Lower leg skin (tissue), 4 donors: ENCODE measurements around the gene PPP1R13B. TPM values are rescaled to one million over a fixed set of nuclear protein-coding genes. Genes with fewer than 3 reads are reported as not detected.

Source experiments
- DNase-seq, 2 donors: peaks; one replicate each; pipeline ENCODE4 v3.0.0-alpha.2; 2019; ENCODE audit warnings: low spot score in 2 of 2
- H3K4me3 ChIP-seq: fragments of 200-600 bp; sonication (generic); 2 replicates; pipeline ENCODE4 v1.5.1; 2017; ENCODE audit warnings: mild to moderate bottlenecking, low read depth; ENCODE audit not compliant: poor library complexity, severe bottlenecking
- CTCF ChIP-seq, 3 donors: fragments of 450-650 bp; IDR thresholded peaks; one replicate each; pipeline ENCODE4 v1.5.1; 2016; ENCODE audit warnings: antibody characterized with exemption in 3 of 3, mild to moderate bottlenecking in 3 of 3, moderate library complexity in 2 of 3
- POLR2A ChIP-seq, 2 donors: fragments of 450-650 bp; IDR thresholded peaks; one replicate each; pipeline ENCODE4 v1.6.1; 2016 to 2017; ENCODE audit warnings: antibody characterized with exemption in 2 of 2, mild to moderate bottlenecking in 1 of 2, moderate library complexity in 1 of 2
- WGBS, 2 donors: methylation state at CpG; one replicate each; pipeline ENCODE4 v1.1.5; 2018; 5-methylcytosine and 5-hydroxymethylcytosine counted together
- intact Hi-C: fragments of 100-400 bp; cut with DNase I; formaldehyde crosslinking; loops from one replicate; pipeline ENCODE4 v1.15.0; 2023; ENCODE audit warnings: low total_unique reads
- total RNA-seq, 4 donors: library from RNA; depleted of rRNA; stranded (reverse); fragments of >200 nt; gene quantifications; one replicate each; pipeline ENCODE4 v1.1.0, GENCODE V29; 2016

Gene PPP1R13B
- total RNA-seq, 4 donors from 2014 or later: 28.9 to 55.8 (median 41.5) TPM

GRCh38 chr14:103836976-103837725 is 10.2 kb downstream of the PPP1R13B start:
- no peak overlapping the region for H3K4me3 ChIP-seq
- TF ChIP-seq POLR2A (IDR thresholded peaks at IDR 0.05) (no peak), CTCF (IDR thresholded peaks at IDR 0.05) (no peak)
- WGBS, 2 donors: 52 to 61% methylated on average over 6 of the region's 6 CpGs
- DNase-seq: peak in 1 of 2 donors; percentile 74
- intact Hi-C loops: no loop called here

GRCh38 chr14:103834956-103835355 is 12.4 kb downstream of the PPP1R13B start:
- no peak for DNase-seq
- no peak overlapping the region for H3K4me3 ChIP-seq
- TF ChIP-seq POLR2A (IDR thresholded peaks at IDR 0.05) (no peak), CTCF (IDR thresholded peaks at IDR 0.05) (no peak)
- WGBS, 2 donors: 97 to 100% methylated on average over 2 of the region's 2 CpGs
- intact Hi-C loops: no loop called here

GRCh38 chr14:103833711-103834110 is 13.7 kb downstream of the PPP1R13B start:
- intact Hi-C loops: no loop called here
- TF ChIP-seq CTCF (IDR thresholded peaks at IDR 0.05): no peak
- no peak for TF ChIP-seq POLR2A (IDR thresholded peaks at IDR 0.05)
- 86 to 93% methylated on average over 4 of the region's 4 CpGs for WGBS, 2 donors
- no peak for DNase-seq
- H3K4me3 ChIP-seq: no peak overlapping the region

- DNase-seq: no peak
- 68 to 75% methylated on average over 1 of the region's 1 CpG for WGBS, 2 donors
- intact Hi-C loops: no loop called here
- no peak overlapping the region for H3K4me3 ChIP-seq
- TF ChIP-seq POLR2A (IDR thresholded peaks at IDR 0.05) (no peak), CTCF (IDR thresholded peaks at IDR 0.05) (no peak)
These were observed 15.3 kb downstream of the PPP1R13B start for GRCh38 chr14:103832046-103832445.

GRCh38 chr14:103830511-103831270 is 16.7 kb downstream of the PPP1R13B start:
- no peak for DNase-seq
- intact Hi-C loops: no loop called here
- 41 to 52% methylated on average over 14 of the region's 14 CpGs for WGBS, 2 donors
- H3K4me3 ChIP-seq: no peak overlapping the region
- TF ChIP-seq POLR2A (IDR thresholded peaks at IDR 0.05) (no peak), CTCF (IDR thresholded peaks at IDR 0.05) (no peak)
